ENCODE measurements around the gene RPLP2.
A peak's percentile ranks its signal among the peaks of the same experiment; 100 is the strongest.

Gene RPLP2

DNA sequence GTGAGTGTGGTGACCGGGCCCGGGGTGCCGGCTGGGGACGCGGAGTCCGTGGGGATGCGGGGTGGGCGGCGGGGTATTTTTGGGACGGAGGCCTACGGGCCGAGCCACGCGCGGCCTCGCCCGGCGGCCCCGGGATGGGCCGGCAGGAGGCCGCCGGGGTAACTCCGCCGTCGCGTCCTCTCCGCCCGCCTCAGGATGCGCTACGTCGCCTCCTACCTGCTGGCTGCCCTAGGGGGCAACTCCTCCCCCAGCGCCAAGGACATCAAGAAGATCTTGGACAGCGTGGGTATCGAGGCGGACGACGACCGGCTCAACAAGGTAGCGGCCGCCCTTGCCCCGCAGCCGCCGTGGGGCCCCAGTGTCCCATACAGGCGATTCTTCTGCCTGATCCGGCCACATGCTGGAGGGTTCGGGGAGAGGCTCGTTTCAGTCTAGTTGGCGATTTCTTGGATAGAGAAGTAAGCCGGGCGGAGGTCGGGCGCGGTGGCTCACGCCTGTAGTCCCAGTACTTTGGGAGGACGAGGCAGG, 337 bp downstream of the RPLP2 start:
- DNase-seq: no peak

DNA sequence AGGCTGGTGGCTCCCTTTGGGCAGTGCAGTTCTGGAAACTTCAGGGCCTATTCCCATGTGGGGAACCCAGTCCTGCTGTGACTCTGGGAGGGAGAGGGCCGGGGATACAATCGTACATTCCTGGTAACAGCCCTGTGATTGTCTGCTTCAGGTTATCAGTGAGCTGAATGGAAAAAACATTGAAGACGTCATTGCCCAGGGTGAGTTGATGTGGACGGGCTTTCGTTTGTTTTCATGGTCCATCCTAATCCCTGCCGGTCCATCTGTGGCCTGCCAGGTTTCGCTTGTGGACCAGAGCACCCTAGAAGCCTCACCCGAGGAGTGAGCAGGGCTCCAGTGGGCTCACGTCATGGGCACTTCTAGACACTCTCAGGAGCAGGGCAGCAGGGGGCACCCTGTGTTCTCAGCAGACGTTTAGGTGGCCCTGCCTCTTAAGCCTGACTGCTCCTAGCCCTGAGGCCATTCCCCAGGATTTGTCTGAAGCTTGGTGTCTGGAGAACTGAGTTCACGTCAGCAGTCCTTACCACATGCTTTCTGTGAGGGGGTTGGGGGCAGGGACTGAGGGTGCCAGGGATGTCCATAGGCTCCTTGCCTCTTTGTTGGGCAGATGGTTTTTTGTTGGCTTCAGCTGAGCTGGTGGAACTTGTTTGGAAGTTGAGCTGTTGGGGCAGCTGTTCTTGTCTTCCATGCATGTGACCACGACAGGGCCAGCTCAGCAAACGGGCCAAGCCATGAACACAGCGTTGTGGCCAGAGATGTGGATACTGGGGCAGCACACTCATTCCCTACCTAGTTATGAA, 1.9 kb downstream of the RPLP2 start:
- no peak for DNase-seq

- DNase-seq: no peak
Measured at GRCh38 chr11:812390-812789, 2.6 kb downstream of the RPLP2 start.

DNA sequence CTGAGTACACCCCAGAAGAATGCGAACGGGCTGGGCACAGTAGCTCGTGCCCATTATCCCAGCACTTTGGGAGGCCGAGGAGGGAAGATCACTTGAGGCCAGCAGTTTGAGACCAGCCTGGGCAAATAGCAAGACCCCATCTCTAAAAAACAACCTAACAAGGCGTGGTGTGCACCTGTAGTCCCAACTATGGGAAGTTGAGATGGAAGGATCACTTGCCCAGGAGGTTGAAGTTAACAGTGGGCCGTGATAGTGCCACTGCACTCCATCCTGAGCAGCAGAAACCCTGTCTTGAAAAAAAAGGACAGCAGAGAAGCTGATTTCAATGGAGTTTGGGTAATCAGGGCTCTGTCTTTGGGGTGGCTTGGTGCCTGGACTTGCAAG, 3.3 kb downstream of the RPLP2 start:
- DNase-seq: no peak

DNA sequence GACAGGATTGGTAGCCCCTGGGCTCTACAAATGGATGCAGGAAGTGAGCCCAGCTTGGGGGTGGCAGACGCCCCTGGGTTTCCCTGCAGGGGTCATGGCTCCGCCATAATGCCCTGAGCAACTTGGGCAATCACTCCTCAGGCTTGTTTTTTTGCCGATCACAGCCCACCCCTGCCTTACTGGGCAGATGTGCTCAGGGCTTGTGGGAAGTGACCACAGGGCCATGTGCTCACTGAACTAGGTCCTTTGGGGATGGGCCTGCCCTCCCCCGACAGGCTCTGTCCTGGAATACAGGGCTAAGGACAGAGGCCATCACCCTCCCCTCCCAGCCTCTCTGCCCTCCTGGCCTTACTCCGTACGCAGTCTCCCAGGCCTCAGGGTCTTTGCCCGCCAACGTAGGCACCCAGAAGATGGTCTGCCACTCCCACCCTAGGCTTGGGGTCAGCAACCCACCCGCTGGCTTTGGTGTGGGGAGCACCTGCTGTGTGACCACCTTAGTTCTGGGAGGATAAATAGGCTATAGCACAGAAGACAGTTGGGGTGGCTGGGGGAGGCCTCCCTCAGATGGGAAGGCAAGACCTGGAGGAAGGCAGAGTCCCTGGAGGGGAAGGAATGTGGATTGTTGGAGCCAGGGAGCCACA, 3.8 kb downstream of the RPLP2 start:
- no peak for DNase-seq

GRCh38 chr11:815675-816432, 6.1 kb downstream of the RPLP2 start:
- no peak for DNase-seq

- no peak for DNase-seq
Measured at GRCh38 chr11:816433-816779, 6.6 kb downstream of the RPLP2 start.

DNA sequence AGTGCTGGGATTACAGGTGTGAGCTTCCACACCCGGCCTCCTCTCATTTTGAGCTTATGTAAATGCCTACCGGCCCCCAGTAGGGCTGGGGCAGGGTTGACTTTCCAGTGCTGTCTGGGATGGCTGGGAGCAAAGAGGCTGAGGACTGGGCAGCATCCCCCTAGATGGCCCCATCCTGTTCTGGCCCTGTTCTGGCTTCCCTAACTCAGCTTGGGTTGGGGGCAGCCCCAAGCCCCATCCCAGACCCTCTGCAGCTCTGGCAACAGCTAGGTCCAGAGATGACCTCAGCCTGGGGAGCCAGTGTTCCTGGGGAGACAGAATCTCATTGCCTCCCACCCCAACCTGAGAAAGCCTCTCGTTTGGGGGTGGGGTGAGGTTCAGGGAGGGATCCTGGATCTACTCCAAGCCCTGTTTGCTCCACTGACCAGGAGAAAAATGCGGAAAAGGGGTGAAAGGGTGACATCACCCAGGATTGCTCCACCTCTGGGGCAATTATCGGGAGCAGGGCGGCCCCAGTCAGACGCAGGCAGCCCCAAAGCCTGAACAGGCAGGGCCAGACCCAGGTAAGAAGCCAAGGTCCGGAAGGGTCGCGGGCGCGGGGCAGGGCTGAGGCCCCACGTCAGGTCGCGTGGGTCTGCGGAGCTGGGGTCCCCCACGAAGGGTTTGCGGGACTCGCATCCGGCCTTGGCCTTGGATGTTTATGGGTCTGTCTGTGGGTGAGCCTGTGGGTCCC, 8.8 kb downstream of the RPLP2 start, which contains the start of gene PNPLA2:
PNPLA2 (plus strand) TSS at position 519 of the 733 bp plus-strand sequence. CDS start 805 bp downstream, outside the sequence.
- no peak for DNase-seq

DNA sequence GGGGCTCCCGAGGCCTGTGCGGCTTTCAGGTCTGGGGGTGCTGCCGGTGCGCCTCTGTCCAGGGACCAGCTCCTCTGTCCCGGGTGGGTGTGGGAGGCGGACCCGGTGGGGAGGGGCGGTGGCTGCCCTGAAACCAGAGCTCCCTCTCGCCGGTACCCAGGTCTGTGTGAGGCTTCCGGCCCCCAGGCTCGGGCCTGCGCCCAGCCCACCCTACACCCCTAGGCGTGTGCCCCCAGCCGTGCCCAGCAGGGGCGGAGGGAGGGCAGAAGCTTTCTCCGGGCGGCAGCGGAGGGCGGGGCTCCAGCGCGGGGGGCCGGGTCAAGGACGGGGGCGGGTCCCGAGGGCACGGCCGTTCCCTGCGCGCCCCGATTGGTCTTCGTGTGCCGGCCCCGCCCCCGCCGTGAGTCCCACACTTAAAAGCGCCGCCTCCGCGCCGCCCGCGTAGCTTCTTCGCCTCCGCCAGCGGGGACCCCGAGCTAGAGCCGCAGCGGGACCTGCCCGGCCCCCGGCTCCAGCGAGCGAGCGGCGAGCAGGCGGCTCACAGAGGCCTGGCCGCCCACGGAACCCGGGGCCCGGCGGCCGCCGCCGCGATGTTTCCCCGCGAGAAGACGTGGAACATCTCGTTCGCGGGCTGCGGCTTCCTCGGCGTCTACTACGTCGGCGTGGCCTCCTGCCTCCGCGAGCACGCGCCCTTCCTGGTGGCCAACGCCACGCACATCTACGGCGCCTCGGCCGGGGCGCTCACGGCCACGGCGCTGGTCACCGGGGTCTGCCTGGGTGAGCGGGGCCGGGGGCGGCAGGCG, 9.6 kb downstream of the RPLP2 start:
- peak; percentile 27 for DNase-seq

- DNase-seq: peak; percentile 17
Measured at GRCh38 chr11:819943-820649, 10.3 kb downstream of the RPLP2 start.

DNA sequence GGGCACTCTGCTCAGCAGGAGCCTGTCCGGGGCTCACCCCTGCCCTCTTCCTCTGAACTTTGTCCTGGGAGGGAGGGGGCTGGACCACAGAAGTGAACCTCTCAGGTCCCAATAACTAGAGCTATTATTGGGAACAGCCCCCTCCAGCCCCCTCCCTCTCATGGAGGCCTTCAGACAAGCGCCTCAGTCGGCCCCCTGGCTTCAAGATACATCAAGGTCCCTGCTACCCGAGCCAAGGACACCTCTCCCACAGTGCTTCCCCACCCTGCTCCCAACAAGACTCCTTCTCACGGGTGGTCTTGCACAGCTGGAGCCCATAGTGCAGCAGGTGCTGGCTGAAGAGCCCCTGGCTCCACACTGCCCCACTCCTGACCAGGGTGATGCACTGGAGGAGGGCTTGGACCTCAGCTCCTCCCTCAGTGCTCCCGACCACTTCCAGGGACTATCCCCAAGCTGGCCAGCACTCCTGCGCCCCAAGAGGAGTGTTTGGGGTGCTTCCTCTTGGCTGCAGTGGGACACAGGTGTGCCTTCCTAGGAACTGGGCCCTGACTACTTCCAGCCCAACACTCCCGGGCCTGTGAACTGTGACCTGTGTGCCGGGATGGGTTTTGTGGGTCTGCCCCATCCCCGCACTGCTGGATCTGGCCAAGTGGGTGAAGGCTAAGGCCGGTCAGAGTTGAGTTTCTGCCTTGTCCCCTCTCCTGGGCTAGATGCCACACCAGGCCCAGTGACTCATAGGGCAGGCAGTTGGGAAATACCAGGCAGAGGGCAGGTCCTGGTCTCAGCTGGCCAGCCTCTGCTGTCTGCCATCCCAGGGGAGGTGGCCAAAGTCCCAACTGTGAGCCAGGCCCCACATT, 11.1 kb downstream of the RPLP2 start:
- DNase-seq: no peak

- DNase-seq: no peak
Measured at GRCh38 chr11:821512-822371, 12.0 kb downstream of the RPLP2 start.

DNA sequence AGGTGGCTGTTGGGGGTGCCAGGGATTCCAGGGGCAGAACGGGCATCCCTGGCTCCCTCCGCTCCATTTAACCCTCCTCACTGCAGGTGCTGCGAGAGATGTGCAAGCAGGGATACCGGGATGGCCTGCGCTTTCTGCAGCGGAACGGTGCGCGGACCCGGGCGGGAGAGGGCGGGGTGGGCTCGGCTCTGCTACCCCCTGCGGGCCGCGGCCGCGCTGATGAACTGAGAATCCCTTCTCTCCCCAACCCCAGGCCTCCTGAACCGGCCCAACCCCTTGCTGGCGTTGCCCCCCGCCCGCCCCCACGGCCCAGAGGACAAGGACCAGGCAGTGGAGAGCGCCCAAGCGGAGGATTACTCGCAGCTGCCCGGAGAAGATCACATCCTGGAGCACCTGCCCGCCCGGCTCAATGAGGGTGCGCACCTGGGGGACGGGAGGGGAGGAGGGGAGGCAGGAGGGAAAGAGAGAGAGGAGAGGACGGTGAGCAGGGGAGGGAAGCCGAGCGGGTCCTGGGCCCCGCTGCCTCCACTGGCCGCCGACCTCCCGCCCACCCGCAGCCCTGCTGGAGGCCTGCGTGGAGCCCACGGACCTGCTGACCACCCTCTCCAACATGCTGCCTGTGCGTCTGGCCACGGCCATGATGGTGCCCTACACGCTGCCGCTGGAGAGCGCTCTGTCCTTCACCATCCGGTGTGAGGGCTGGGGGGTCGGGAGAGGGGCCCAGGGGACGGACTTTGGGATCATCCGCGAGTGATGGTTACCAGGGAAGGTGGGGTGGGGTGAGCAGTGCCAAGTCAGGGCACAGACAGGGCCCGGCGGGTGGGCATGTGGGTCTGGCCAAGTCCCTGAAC, 13.9 kb downstream of the RPLP2 start:
- no peak for DNase-seq

- peak; percentile 48 for DNase-seq
Measured at GRCh38 chr11:824292-824880, 14.6 kb downstream of the RPLP2 start.

- DNase-seq: no peak
Measured at GRCh38 chr11:824942-825341, 15.2 kb downstream of the RPLP2 start.

DNA sequence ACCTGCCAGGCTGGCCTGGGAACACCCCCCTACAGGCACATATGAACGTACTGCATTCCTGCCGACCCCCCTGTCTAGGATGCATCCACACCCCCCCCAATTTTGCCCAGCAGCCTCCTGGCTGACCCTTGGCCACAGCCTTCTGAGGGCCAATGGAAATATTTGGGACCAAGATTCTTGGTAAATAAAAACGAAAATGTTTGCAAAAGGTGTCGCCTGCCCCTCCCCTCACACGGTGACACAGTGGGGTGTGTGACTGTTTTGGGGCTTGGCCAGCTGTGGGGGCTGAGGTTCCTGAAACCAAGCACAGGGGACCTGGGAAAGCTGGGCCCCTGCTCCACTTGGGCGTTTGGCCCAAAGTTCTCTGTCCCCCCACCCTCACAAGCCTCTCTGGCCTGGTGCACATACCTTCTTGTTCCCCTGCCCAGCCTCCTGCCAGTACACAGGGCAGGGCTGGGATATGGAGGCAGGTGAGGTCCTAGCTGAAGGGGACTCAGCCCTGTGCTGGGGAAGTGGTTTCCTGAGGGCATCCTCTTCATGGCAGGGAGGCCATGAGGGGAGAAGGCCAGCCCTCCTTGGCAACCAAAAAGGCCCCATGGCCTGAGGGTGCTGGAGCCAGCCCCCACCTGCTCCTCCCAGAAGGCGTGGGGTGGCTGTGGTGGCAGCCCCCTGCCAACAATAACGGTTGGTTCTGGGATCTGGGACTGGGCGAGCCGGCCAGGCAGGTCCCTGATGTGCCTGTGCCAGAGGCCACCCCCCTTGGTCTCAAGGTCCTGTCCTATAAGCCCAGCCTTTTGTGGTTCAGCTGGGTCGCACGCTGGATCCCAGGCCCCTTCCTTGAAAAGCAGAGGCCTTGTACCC, 15.8 kb downstream of the RPLP2 start:
- DNase-seq: no peak

DNA sequence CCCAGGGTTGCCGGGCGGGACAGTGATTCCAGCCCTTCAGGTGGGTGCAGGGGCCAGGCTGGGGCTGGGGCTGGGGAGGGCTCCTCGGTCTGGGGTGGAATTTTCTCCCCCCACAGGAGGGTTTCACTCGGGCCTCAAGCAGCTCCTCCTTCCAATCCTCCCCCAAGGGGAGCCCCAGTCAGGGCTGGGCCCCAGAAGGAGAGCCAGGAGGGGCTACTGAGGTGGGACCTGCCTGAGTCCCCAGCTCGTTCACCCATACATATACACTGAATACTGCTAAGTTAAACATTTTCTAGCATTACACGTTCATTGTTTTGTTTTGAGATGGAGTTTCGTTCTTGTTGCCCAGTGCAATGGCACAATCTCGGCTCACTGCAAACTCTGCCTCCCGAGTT, 16.5 kb downstream of the RPLP2 start:
- DNase-seq: no peak

All from DMS79 (cell line).